ENCODE data around the gene TMC6.
"Not testable (repeated sequence)": the region's sequence is repeated elsewhere in the genome, so short reads cannot be mapped to it uniquely, and the experiment has no call there.

Gene TMC6

DNA sequence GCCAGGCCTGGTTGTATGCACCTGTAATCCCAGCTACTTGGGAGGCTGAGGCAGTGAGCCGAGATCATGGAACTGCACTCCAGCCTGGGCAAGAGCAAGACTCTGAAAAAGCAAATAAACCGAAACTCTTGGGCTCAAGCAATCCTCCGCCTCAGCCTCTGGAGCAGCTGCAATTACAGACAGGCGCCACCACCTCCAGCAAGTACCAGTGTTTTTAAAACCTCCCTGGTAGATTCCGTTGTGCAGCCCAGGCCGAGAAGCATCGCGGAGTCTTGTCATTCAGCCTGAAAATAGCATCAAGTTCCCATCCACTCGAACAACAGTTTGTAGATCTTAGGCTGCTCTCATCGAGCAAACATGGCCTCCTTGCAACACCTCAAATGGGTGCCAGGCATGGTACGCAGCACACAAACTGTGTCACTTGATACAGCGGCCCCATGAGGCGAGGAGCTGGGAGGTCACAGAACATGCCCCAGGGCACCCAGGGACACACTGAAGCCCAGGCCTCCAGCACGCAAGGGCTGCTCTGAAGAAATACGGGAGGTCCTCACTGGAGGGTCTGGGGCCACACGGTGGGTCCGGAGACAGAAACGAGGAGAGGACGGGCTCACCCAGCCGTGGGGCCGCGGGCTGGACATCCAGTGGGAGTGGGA, 18.1 kb downstream of the TMC6 start:
- no peak for DNase-seq (ENCODE audit: low read depth in 3 of 3)

GRCh38 chr17:78109489-78109761, 19.1 kb downstream of the TMC6 start:
- no peak for DNase-seq (ENCODE audit: low read depth in 3 of 3)

DNA sequence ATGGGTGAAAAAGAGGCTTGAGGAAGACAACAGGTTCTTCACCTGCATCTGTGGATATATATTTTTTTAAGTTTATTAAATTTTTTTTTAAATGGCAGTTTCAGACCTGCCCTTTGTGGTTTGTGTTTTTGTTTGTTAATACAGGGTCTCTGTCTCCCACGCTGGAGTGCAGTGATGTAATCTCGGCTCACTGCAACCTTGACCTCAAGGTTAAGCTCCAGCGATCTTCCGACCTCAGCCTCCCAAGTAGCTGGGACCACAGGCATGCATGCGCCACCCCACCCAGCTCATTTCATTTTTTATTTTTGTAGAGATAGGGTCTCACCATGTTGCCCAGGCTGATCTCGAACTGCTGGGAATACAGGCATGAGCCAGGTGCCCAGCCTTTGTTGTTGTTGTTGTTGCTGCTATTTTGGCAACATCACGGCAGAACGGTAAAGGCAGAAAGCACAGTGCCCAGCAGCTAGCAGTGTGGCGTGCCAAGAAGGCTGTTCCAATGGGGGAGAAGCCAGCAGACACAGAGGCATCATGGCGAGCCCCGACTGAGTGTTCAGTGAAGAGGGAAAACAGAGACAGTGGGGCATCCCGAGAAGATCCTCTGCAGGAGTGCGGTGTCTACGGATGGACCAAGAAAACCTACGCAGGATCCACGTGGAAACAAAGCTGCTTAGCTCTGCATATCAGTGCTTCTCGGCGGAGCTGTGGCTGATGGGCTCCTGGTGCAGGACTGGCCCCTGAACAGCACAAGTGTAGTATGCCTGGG, 19.6 kb downstream of the TMC6 start:
- DNase-seq (ENCODE audit: low read depth in 3 of 3), result no peak

- DNase-seq (ENCODE audit: low read depth in 3 of 3), result no peak
Observed at GRCh38 chr17:78107976-78108725, 20.4 kb downstream of the TMC6 start.

DNA sequence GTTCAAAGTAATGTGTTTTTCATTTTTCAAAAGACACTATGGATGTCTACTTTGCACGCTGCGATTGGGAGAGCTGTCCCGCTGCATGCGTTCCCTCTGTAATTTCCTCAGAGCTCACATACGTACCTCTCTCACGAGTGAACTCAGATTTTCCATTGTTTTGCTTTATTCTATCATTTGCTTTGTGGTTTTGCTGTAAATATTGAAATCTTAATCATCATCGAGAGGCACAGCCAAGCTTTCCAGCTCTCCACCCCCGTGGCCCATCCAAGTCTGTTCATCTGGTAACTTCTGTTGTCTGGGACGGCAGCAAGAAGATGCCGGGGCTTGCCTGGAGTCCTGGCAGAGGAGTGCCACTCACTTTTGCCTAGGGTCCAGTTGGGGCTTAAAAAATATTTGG, 21.1 kb downstream of the TMC6 start:
- DNase-seq (ENCODE audit: low read depth in 3 of 3), result no peak

DNA sequence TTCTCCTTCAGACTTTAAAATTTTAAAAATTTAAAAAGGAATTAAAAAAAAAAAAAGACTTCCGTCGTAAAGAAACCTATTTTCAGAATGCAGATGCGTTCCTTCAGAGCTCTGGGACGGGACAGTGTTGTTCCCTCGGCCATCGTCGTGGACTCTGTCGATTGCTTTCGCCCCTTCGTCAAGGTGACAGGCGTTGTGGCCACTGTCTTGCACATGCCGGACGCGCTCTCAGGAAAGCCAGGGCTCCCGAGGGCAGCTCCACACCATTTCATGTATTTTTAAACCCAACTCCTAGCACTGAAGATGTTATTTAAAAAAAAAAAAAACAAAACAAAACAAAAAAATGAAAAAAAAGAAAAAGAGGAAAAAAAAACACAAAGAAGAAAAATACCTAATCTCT, 22.3 kb downstream of the TMC6 start:
- no peak for DNase-seq (ENCODE audit: low read depth in 3 of 3)

DNA sequence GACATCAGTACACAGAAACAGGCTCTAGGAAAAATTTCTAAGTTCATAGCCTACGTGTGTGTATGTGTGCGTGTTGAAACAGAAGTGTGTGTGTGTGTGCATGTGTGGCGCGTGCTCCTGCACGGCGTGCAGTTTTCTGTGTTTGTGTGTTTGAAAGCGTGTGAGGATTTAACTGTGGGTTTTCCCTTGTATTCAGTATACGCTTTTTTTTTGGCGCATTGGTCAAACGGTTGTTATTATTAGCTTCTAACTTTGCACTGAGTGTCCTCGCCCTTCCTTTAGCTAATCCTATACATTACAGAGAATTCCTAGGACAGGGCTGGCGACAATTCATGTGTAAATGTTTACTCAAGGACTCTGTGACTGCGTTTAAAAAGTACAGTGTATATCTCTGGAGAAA, 23.0 kb downstream of the TMC6 start:
- DNase-seq (ENCODE audit: low read depth in 3 of 3), result no peak

GRCh38 chr17:78105101-78105500, 23.5 kb downstream of the TMC6 start:
- DNase-seq (ENCODE audit: low read depth in 3 of 3), result no peak

DNA sequence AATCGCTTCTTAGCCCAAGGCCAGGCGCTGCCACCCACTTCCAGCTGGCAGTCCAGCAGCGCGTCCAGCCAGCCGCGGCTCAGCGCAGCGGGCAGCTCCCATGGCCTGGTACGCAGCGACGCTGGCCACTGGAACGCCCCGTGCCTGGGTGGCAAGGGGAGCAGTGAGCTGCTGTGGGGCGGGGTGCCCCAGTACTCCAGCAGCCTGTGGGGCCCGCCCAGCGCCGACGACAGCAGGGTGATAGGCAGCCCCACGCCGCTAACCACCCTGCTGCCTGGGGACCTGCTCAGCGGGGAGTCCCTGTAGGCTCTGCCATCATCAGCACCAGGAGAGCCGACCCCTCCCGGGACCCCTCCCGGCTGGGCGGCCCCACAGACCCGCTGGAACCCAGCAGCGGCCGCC, 24.0 kb downstream of the TMC6 start:
- no peak for DNase-seq (ENCODE audit: low read depth in 3 of 3)

DNA sequence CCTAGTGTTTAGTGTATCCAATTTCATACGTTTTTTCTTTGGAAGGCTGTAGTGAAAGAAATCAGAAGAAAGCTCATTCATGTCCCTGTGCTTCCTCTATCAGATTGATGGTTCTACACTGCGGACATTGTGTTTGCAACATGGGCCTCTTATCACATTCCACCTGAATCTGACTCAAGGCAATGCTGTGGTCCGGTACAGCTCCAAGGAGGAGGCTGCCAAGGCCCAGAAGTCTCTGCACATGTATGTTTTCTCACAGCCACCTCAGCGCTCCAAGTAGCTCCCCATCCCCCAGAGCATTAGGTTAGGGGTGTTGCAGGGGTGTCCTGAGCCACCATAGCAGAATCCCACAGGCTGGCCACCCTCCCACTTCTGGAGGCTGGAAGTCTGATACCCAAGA, 25.2 kb downstream of the TMC6 start:
- DNase-seq (ENCODE audit: low read depth in 3 of 3), result no peak

- DNase-seq (ENCODE audit: low read depth in 3 of 3), result no peak
Observed at GRCh38 chr17:78101542-78101941, 27.0 kb downstream of the TMC6 start.

GRCh38 chr17:78101112-78101511, 27.4 kb downstream of the TMC6 start:
- DNase-seq (ENCODE audit: low read depth in 3 of 3), result no peak

- no peak for DNase-seq (ENCODE audit: low read depth in 3 of 3)
Observed at GRCh38 chr17:78096093-78096492, 32.5 kb downstream of the TMC6 start.

DNA sequence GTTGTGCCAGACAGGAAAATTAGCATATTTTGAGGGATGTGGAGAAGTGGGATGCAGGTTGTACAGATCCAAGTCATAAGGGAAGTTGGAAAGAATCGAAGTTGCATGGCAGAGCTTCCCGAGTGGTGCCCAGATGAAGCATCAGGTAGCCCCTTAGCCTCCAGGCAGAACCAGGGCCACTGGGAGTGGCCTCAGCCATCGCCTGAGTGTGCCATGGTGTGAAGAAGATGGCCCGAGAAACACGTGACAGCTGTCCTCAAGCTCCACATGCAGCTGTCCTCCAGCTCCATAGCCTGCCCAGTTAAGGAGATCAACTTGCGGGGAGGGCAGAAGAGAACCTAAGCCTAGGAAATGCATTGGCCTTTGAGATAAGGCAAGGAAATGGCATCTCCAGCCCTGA, 33.5 kb downstream of the TMC6 start:
- DNase-seq (ENCODE audit: low read depth in 3 of 3), result no peak

GRCh38 chr17:78092794-78093324, 35.7 kb downstream of the TMC6 start:
- no peak for DNase-seq (ENCODE audit: low read depth in 3 of 3)

GRCh38 chr17:78089576-78090281, 38.8 kb downstream of the TMC6 start:
- no peak for DNase-seq (ENCODE audit: low read depth in 3 of 3)

GRCh38 chr17:78088529-78088928, 40.0 kb downstream of the TMC6 start:
- DNase-seq (ENCODE audit: low read depth in 3 of 3), result no peak

DNA sequence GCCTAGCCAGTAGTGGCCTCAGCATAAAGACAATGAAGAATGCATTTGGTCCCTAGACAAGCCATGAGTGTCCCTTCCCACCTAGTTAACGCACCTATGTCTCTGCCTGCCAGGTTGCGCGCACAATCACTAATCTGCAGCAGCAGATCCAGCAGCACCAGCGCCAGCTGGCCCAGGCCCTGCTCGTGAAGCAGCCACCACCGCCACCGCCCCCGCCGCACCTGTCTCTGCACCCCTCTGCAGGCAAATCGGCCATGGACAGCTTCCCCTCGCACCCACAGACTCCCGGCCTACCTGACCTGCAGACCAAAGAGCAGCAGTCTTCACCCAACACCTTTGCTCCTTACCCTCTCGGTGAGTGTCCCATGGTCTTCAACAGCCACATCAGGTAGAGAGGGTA, 41.8 kb downstream of the TMC6 start:
- DNase-seq (ENCODE audit: low read depth in 3 of 3), result no peak

- no peak for DNase-seq (ENCODE audit: low read depth in 3 of 3)
Observed at GRCh38 chr17:78082988-78083387, 45.6 kb downstream of the TMC6 start.

DNA sequence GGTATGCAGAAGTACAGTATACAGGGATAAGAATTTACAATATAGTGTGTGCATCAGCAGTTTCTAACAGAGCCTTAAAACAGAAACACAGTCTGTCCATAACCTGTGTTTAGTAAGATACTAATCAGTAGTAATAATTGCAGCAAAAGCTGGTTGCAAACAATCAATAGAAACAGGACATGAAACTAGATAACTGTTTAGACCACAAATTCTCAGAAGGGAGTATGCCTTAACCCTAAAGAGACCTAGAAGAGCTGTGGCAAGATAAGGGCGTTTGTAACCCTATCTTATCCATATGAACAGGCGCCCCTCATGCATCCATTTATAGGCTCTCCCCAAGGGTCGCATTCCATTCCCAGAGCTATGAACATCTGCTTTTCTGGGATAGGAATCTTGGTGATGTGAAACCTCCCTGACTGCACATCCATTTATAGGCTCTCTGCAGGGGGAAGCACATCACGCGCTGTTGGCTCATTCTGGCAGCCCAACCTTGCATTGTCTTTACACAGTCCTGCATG, 46.1 kb downstream of the TMC6 start:
- not testable (repeated sequence) for DNase-seq (ENCODE audit: low read depth in 3 of 3)

- no peak for DNase-seq (ENCODE audit: low read depth in 3 of 3)
Observed at GRCh38 chr17:78081551-78081950, 47.0 kb downstream of the TMC6 start.

GRCh38 chr17:78079253-78079652, 49.3 kb downstream of the TMC6 start:
- DNase-seq (ENCODE audit: low read depth in 3 of 3), result no peak

Measured in stimulated activated CD4-positive, alpha-beta T cell treated with anti-CD3 and anti-CD28 coated beads, TNF-alpha, amount 100 ng/mL, for 48 hours (primary cell).